Neural cell (in vitro differentiated cells): ENCODE results near the gene NDUFB1.

ENCODE experiments used
- CTCF ChIP-seq: fragments of 450-650 bp; IDR thresholded peaks from 2 replicates; pipeline ENCODE4 v1.5.1; 2014; ENCODE audit warnings: antibody characterized with exemption, mild to moderate bottlenecking, moderate library complexity; ENCODE audit not compliant: poor library complexity, severe bottlenecking
- EP300 ChIP-seq: fragments of 450-650 bp; conservative IDR thresholded peaks from 2 replicates; pipeline ENCODE4 v1.6.1; 2014; ENCODE audit warnings: antibody characterized with exemption, mild to moderate bottlenecking, moderate library complexity; ENCODE audit not compliant: poor library complexity, severe bottlenecking
- EZH2 ChIP-seq: fragments of 200-600, 300-800 bp; shearing (Covaris generic), sonication (generic); IDR thresholded peaks from 2 replicates; pipeline ENCODE4 v1.6.1; 2014; ENCODE audit warnings: antibody characterized with exemption, low read length, borderline replicate concordance, mild to moderate bottlenecking; ENCODE audit not compliant: insufficient read depth, poor library complexity, severe bottlenecking
- POLR2AphosphoS5 ChIP-seq: IDR thresholded peaks from 2 replicates; pipeline ENCODE4 v1.6.1; 2012
- REST ChIP-seq: IDR thresholded peaks from 2 replicates; pipeline ENCODE4 v1.6.1; 2012; ENCODE audit warnings: borderline replicate concordance

GRCh38 chr14:92153581-92153980, 32.1 kb upstream of the NDUFB1 start:
- TF ChIP-seq CTCF = no peak
- TF ChIP-seq REST = no peak
- no peak for TF ChIP-seq EZH2
- TF ChIP-seq POLR2AphosphoS5 = no peak
- TF ChIP-seq EP300 = no peak
